Measurements from ENCODE around the gene RNF114.

GRCh38 chr20:49951151-49951550 lies 15.0 kb downstream of the RNF114 start:
- TF ChIP-seq CTCF (IDR thresholded peaks at IDR 0.05) (no peak), POLR2A (IDR thresholded peaks at IDR 0.05) (no peak)

Data from thyroid gland (tissue), 4 donors.